NCI-H1436 treated with DMSO at 0.1 percent for 48 hours (cell line): Measurements from ENCODE around the gene NDUFAF4.

ENCODE experiments used
- DNase-seq: peaks from one replicate; lab custom pipeline; 2025; lab: John Stamatoyannopoulos, UW

Gene NDUFAF4

GRCh38 chr6:96899019-96899418 lies 1.3 kb upstream of the NDUFAF4 start:
- peak; percentile 13 for DNase-seq

GRCh38 chr6:96898241-96898851 lies 655 bp upstream of the NDUFAF4 start:
- DNase-seq, result no peak

GRCh38 chr6:96889146-96889545 lies 8.5 kb downstream of the NDUFAF4 start:
- no peak for DNase-seq

- no peak for DNase-seq
Observed at GRCh38 chr6:96888745-96889144, 8.9 kb downstream of the NDUFAF4 start.

GRCh38 chr6:96886519-96886918 lies 11.2 kb downstream of the NDUFAF4 start:
- DNase-seq, result no peak

GRCh38 chr6:96885187-96885631 lies 12.5 kb downstream of the NDUFAF4 start:
- peak; percentile 62 for DNase-seq

- no peak for DNase-seq
Observed at GRCh38 chr6:96878143-96878542, 19.5 kb downstream of the NDUFAF4 start.

- no peak for DNase-seq
Observed at GRCh38 chr6:96876886-96877545, 20.7 kb downstream of the NDUFAF4 start.

GRCh38 chr6:96872976-96873375 lies 24.7 kb downstream of the NDUFAF4 start:
- no peak for DNase-seq

GRCh38 chr6:96865055-96865405 lies 32.7 kb downstream of the NDUFAF4 start:
- no peak for DNase-seq

- no peak for DNase-seq
Observed at GRCh38 chr6:96864216-96865054, 33.3 kb downstream of the NDUFAF4 start.

GRCh38 chr6:96862560-96862959 lies 35.1 kb downstream of the NDUFAF4 start:
- no peak for DNase-seq

GRCh38 chr6:96861588-96861987 lies 36.1 kb downstream of the NDUFAF4 start:
- no peak for DNase-seq

- no peak for DNase-seq
Observed at GRCh38 chr6:96856856-96857255, 40.8 kb downstream of the NDUFAF4 start.

- no peak for DNase-seq
Observed at GRCh38 chr6:96853083-96853482, 44.6 kb downstream of the NDUFAF4 start.

GRCh38 chr6:96852605-96853004 lies 45.1 kb downstream of the NDUFAF4 start:
- no peak for DNase-seq

GRCh38 chr6:96851858-96852257 lies 45.8 kb downstream of the NDUFAF4 start:
- DNase-seq, result no peak

GRCh38 chr6:96849615-96850014 lies 48.1 kb downstream of the NDUFAF4 start:
- no peak for DNase-seq

- no peak for DNase-seq
Observed at GRCh38 chr6:96844530-96844929, 53.2 kb downstream of the NDUFAF4 start.

GRCh38 chr6:96841345-96841744 lies 56.3 kb downstream of the NDUFAF4 start:
- DNase-seq, result no peak
